Esophagus muscularis mucosa (tissue), 4 donors: ENCODE results near the gene SPATA13. TPM values are rescaled to one million over a fixed set of nuclear protein-coding genes. Genes with fewer than 3 reads are reported as not detected.

Experiments used
- DNase-seq: peaks from one replicate; pipeline ENCODE4 v3.0.0-alpha.2; 2017; ENCODE audit errors: extremely low spot score
- H3K27ac ChIP-seq, 4 donors: fragments of 200-600 bp; sonication (generic); replicated peaks in 1 of 4; 1 replicate in 3 of 4; 2 replicates in 1 of 4; pipeline ENCODE4 v1.5.1; 2016 to 2019; ENCODE audit warnings: mild to moderate bottlenecking in 1 of 4
- H3K27me3 ChIP-seq, 4 donors: fragments of 200-600 bp; sonication (generic); one replicate each; pipeline versions ENCODE4 v1.5.1 to v1.6.0; 2016 to 2019
- H3K36me3 ChIP-seq, 4 donors: fragments of 200-600 bp; sonication (generic); one replicate each; pipeline ENCODE4 v1.5.1; 2016 to 2019
- H3K4me1 ChIP-seq, 4 donors: fragments of 200-600 bp; sonication (generic); one replicate each; pipeline ENCODE4 v1.5.1; 2016 to 2019
- H3K4me3 ChIP-seq, 4 donors: fragments of 200-600 bp; sonication (generic); 1 replicate in 2 of 4; 2 replicates in 2 of 4; pipeline ENCODE4 v1.5.1; 2016 to 2019; ENCODE audit warnings: mild to moderate bottlenecking in 4 of 4, moderate library complexity in 1 of 4
- H3K9me3 ChIP-seq, 4 donors: fragments of 200-600 bp; sonication (generic); 1 replicate in 3 of 4; 2 replicates in 1 of 4; pipeline ENCODE4 v1.5.1; 2016 to 2019
- CTCF ChIP-seq, 3 experiments: fragments of 200-600 bp in 2 of 3; fragments of 450-650 bp in 1 of 3; sonication (generic) in 2 of 3; IDR thresholded peaks; one replicate each; pipeline ENCODE4 v1.5.1; 2017 to 2019; ENCODE audit warnings: antibody characterized with exemption in 3 of 3, mild to moderate bottlenecking in 2 of 3, moderate library complexity in 1 of 3
- EP300 ChIP-seq: sonication (generic); formaldehyde crosslinking; IDR thresholded peaks from one replicate; pipeline ENCODE4 v1.6.1; 2017; ENCODE audit warnings: antibody characterized with exemption
- POLR2A ChIP-seq: fragments of 450-650 bp; IDR thresholded peaks from one replicate; pipeline ENCODE4 v1.6.1; 2017; ENCODE audit warnings: antibody characterized with exemption, moderate library complexity, mild to moderate bottlenecking, low read depth
- POLR2AphosphoS5 ChIP-seq, 2 donors: sonication (generic); formaldehyde crosslinking; IDR thresholded peaks; one replicate each; pipeline ENCODE4 v1.6.1; 2017; ENCODE audit warnings: antibody characterized with exemption in 2 of 2
- WGBS: methylation state at CpG from one replicate; pipeline ENCODE4 v1.1.5; 2018; 5-methylcytosine and 5-hydroxymethylcytosine counted together
- intact Hi-C: fragments of 100-400 bp; cut with DNase I; formaldehyde crosslinking; loops from one replicate; pipeline ENCODE4 v1.15.1; 2023
- total RNA-seq, 4 donors: library from RNA; depleted of rRNA; stranded (reverse); fragments of >200 nt; gene quantifications; one replicate each; pipeline versions ENCODE4 v1.1.0 to v1.2.1, GENCODE V29; 2016

Gene SPATA13
- total RNA-seq, 4 donors from 2014 or later = 9.1 to 21.6 (median 17.1) TPM

- Histone ChIP-seq H3K4me3 (no peak overlapping the region), H3K4me1 (peaks cover 0 to 3% (median 0%) of the 10 kb centered on the region in 4 donors), H3K36me3 (no peaks in the 10 kb centered on the region), H3K9me3 (peaks cover 0 to 12% (median 5%) of the 10 kb centered on the region in 4 donors), H3K27ac (no peak overlapping the region), H3K27me3 (no peaks in the 10 kb centered on the region)
- no peak for TF ChIP-seq POLR2AphosphoS5 (IDR thresholded peaks at IDR 0.05)
- no peak for TF ChIP-seq POLR2A
- no peak for TF ChIP-seq CTCF (IDR thresholded peaks at IDR 0.05)
- no peak for TF ChIP-seq EP300
- 65% methylated on average over 2 of the region's 2 CpGs for WGBS
- no peak for DNase-seq
- intact Hi-C loops = no loop called here
Measured at GRCh38 chr13:24127116-24127631, 33.3 kb upstream of the SPATA13 start.

DNA sequence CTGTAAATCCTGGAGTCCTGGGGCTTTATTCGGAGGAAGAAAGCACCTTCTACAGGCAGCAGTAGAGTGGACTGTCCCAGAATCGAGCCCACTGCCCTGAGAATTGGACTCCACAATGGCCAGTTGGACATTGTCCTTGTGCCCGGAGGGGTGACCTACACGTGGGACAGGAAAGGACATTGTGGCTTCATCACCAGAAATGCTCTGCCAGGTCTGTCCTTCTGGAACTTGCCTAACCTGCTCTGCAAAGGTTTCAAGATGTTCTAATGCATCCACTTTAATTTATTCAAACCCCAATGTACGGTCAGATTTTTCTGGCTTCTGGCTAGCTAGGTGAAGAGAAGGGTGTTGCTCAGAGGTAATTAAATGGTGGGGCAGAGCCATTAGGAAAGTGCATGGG, 32.4 kb upstream of the SPATA13 start:
- Histone ChIP-seq H3K4me3 (no peak overlapping the region), H3K36me3 (no peaks in the 10 kb centered on the region), H3K27me3 (no peaks in the 10 kb centered on the region), H3K4me1 (peaks cover 0 to 3% (median 0%) of the 10 kb centered on the region in 4 donors), H3K9me3 (peaks cover 0 to 12% (median 5%) of the 10 kb centered on the region in 4 donors), H3K27ac (no peak overlapping the region)
- no peak for DNase-seq
- intact Hi-C loops = no loop called here
- no peak for TF ChIP-seq POLR2A
- no peak for TF ChIP-seq POLR2AphosphoS5 (IDR thresholded peaks at IDR 0.05)
- no peak for TF ChIP-seq EP300
- TF ChIP-seq CTCF (IDR thresholded peaks at IDR 0.05) = no peak
- WGBS = 96% methylated on average over 4 of the region's 5 CpGs

DNA sequence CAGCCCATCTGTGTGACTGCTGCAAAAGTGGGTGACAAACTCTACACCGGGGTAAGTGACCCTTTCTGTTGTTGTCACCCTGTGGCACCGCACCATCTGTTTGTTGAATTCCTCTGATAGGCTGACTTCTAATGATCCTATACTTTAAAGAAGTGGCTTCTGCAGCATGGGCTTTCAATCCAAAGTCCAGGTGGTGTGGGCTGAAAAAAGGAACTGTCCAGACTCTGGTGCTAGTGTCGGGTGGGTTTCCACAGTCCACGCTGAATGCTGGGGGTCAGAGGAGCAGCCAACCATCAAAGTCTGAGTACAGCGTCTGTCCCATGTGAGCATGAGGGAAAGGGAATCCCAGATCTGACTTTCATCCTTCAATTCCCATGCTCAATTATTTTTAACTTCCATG, 31.6 kb upstream of the SPATA13 start:
- H3K27ac ChIP-seq = no peak overlapping the region
- H3K4me1 ChIP-seq = no peaks in the 10 kb centered on the region
- DNase-seq = no peak
- intact Hi-C loops = no loop called here
- no peaks in the 10 kb centered on the region for H3K36me3 ChIP-seq
- H3K4me3 ChIP-seq = no peak overlapping the region
- peaks cover 0 to 12% (median 5%) of the 10 kb centered on the region in 4 donors for H3K9me3 ChIP-seq
- WGBS = 79% methylated on average over 5 of the region's 5 CpGs
- no peak for TF ChIP-seq CTCF (IDR thresholded peaks at IDR 0.05)
- no peaks in the 10 kb centered on the region for H3K27me3 ChIP-seq

- no peaks in the 10 kb centered on the region for H3K27me3 ChIP-seq
- DNase-seq = no peak
- no peak overlapping the region for H3K4me3 ChIP-seq
- peaks cover 0 to 12% (median 5%) of the 10 kb centered on the region in 4 donors for H3K9me3 ChIP-seq
- 58% methylated on average over 11 of the region's 12 CpGs for WGBS
- TF ChIP-seq POLR2A (no peak), CTCF (IDR thresholded peaks at IDR 0.05) (no peak), POLR2AphosphoS5 (IDR thresholded peaks at IDR 0.05) (no peak), EP300 (no peak)
- no peaks in the 10 kb centered on the region for H3K36me3 ChIP-seq
- H3K27ac ChIP-seq = no peak overlapping the region
- no peaks in the 10 kb centered on the region for H3K4me1 ChIP-seq
- intact Hi-C loops = no loop called here
Measured at GRCh38 chr13:24129914-24130774, 30.4 kb upstream of the SPATA13 start.
